Smooth muscle cell (in vitro differentiated cells): ENCODE measurements around the gene FOXP1. TPM values are rescaled to one million over a fixed set of nuclear protein-coding genes. Genes with fewer than 3 reads are reported as not detected.
A peak's percentile ranks its signal among the peaks of the same experiment; 100 is the strongest.

ENCODE experiments used
- DNase-seq: peaks from one replicate; lab custom pipeline; 2025; ENCODE audit not compliant: unreplicated experiment; lab: John Stamatoyannopoulos, UW
- H2AFZ ChIP-seq: fragments of 200-600 bp; sonication (generic); 2 replicates; pipeline ENCODE4 v1.6.0; 2016; ENCODE audit warnings: antibody characterized with exemption, low read depth, mild to moderate bottlenecking
- H3F3A ChIP-seq: fragments of 200-600 bp; sonication (generic); 2 replicates; pipeline ENCODE4 v1.6.0; 2017; ENCODE audit warnings: antibody characterized with exemption, low read depth
- H3K27ac ChIP-seq: fragments of 200-600 bp; sonication (generic); 2 replicates; pipeline ENCODE4 v1.5.1; 2016; ENCODE audit warnings: low read depth, mild to moderate bottlenecking
- H3K27me3 ChIP-seq: fragments of 200-600 bp; sonication (generic); 2 replicates; pipeline ENCODE4 v1.6.1; 2016; ENCODE audit warnings: low read depth, mild to moderate bottlenecking
- H3K36me3 ChIP-seq: fragments of 200-600 bp; sonication (generic); 2 replicates; pipeline ENCODE4 v1.5.1; 2016; ENCODE audit warnings: low read depth
- H3K4me1 ChIP-seq: fragments of 200-600 bp; sonication (generic); 2 replicates; pipeline ENCODE4 v1.5.1; 2016; ENCODE audit warnings: low read depth
- H3K4me2 ChIP-seq: fragments of 200-600 bp; sonication (generic); 2 replicates; pipeline ENCODE4 v1.6.0; 2016; ENCODE audit warnings: mild to moderate bottlenecking
- H3K4me3 ChIP-seq: fragments of 200-600 bp; sonication (generic); 2 replicates; pipeline ENCODE4 v1.5.1; 2016; ENCODE audit warnings: mild to moderate bottlenecking
- H3K79me2 ChIP-seq: fragments of 200-600 bp; sonication (generic); 2 replicates; pipeline ENCODE4 v1.6.0; 2016; ENCODE audit warnings: low read depth, mild to moderate bottlenecking
- H3K9ac ChIP-seq: fragments of 200-600 bp; sonication (generic); 2 replicates; pipeline ENCODE4 v1.6.0; 2016; ENCODE audit warnings: low read depth
- H3K9me3 ChIP-seq: fragments of 200-600 bp; sonication (generic); replicated peaks from 2 replicates; pipeline ENCODE4 v1.5.1; 2016; ENCODE audit warnings: low read depth
- H4K20me1 ChIP-seq: fragments of 200-600 bp; sonication (generic); 2 replicates; pipeline ENCODE4 v1.6.0; 2016; ENCODE audit warnings: low read depth
- WGBS: methylation state at CpG from one replicate; pipeline ENCODE4 v1.1.7; 2016; ENCODE audit warnings: low lambda C conversion rate; 5-methylcytosine and 5-hydroxymethylcytosine counted together
- polyA plus RNA-seq: library from polyadenylated mRNA; unstranded; fragments of >200 nt; fragmentation: Nextera tagmentation; extraction: Ambion mirVana; gene quantifications from 2 replicates; pipeline ENCODE4 v1.2.1, GENCODE V29; 2016
- total RNA-seq: library from RNA; depleted of rRNA; stranded (reverse); fragments of >200 nt; gene quantifications from 2 replicates; pipeline ENCODE4 v1.2.3, GENCODE V29; 2014
- TF ChIP-seq, protein P1 (sequence below): fragments of 200-600 bp; sonication (generic); IDR thresholded peaks from 2 replicates; pipeline ENCODE4 v1.5.1; 2017; ENCODE audit warnings: borderline replicate concordance, mild to moderate bottlenecking, antibody characterized with exemption; ENCODE audit not compliant: insufficient read depth, poor library complexity, severe bottlenecking

The FOXP1 gene
- total and polyA plus RNA-seq, 2 experiments from 2014 or later: 40.9 to 68.0 TPM

DNA sequence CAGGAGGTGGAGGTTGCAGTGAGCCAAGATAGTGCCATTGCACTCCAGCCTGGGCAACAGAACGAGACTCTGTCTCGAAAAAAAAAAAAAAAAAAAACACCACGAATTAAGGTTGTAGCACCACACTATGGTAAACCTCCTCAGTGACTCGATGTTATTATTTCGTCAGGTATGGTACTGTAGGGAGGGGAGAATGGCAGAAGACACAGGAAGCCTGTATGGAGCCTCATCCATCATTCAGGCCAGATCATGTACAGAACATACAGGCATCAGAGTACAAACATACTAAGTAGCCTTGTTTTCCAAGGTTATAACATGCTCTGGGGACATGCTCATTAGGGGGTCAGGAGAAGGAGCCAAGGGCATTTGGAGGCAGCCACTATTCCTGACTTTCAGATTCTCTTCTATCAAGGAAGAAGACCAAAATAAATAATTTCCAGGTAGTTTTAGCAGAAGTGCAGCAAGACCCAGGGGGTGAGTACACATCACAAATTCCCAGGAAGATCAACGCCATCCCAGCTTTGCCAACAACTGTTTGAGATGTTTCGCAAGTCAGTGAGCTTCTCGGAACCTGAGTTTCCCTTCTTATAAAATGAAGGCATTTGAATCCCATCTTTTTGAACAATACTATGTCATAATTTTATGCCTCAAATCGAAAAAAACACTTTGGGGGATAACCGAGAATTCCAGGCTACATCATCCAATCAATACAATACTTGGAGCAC is 79.8 kb downstream of the FOXP1 start:
- H3K4me1 ChIP-seq: peaks cover 5% of the 10 kb centered on the region
- H3F3A ChIP-seq: peaks cover 17% of the 10 kb centered on the region
- no peaks in the 10 kb centered on the region for H3K9me3 ChIP-seq
- H3K9ac ChIP-seq: peak overlapping the region; percentile 89
- TF ChIP-seq, protein P1, sequence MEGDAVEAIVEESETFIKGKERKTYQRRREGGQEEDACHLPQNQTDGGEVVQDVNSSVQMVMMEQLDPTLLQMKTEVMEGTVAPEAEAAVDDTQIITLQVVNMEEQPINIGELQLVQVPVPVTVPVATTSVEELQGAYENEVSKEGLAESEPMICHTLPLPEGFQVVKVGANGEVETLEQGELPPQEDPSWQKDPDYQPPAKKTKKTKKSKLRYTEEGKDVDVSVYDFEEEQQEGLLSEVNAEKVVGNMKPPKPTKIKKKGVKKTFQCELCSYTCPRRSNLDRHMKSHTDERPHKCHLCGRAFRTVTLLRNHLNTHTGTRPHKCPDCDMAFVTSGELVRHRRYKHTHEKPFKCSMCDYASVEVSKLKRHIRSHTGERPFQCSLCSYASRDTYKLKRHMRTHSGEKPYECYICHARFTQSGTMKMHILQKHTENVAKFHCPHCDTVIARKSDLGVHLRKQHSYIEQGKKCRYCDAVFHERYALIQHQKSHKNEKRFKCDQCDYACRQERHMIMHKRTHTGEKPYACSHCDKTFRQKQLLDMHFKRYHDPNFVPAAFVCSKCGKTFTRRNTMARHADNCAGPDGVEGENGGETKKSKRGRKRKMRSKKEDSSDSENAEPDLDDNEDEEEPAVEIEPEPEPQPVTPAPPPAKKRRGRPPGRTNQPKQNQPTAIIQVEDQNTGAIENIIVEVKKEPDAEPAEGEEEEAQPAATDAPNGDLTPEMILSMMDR: no peak
- peak overlapping the region; percentile 71 for H3K4me2 ChIP-seq
- H2AFZ ChIP-seq: no peak overlapping the region
- H3K4me3 ChIP-seq: no peak overlapping the region
- no peaks in the 10 kb centered on the region for H3K36me3 ChIP-seq
- peaks cover 40% of the 10 kb centered on the region for H3K79me2 ChIP-seq
- no peaks in the 10 kb centered on the region for H3K27me3 ChIP-seq
- no peaks in the 10 kb centered on the region for H4K20me1 ChIP-seq
- H3K27ac ChIP-seq: peak overlapping the region; percentile 99
- WGBS: 71% methylated on average over 10 of the region's 10 CpGs
- no peak for DNase-seq

DNA sequence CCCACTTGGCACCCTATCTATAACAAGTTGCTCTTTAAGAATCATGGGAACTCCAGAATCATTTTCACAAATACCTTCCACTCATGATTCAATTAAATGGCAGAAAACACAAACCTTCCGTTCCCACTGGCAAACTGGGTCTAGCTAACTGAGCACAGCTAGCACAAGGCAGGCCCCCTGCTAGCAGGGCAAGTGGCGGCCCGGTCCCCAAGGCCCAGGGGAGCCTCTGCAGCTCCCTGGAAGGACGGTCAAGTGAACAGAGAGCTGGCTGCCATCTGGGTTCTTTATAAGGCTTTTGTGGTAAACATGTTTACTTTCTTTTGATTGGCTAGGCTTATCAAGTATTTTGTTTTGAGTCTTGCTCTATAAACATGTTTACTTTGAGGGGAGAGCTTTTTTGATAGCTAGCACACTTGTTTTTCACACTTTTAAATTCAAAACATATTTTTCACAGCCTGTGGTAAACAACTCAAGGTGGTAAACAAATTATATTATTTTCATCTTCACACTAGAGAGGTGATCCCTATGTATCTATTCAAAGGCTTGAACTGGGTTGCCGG is 81.4 kb downstream of the FOXP1 start:
- Histone ChIP-seq H3K9me3 (no peaks in the 10 kb centered on the region), H2AFZ (no peak overlapping the region), H3K36me3 (no peaks in the 10 kb centered on the region), H3K9ac (peak overlapping the region; percentile 89), H3K4me1 (peaks cover 20% of the 10 kb centered on the region), H3K4me2 (no peak overlapping the region), H3K27me3 (no peaks in the 10 kb centered on the region), H3F3A (peaks cover 23% of the 10 kb centered on the region), H4K20me1 (no peaks in the 10 kb centered on the region), H3K27ac (peak overlapping the region; percentile 99), H3K4me3 (no peak overlapping the region), H3K79me2 (peaks cover 38% of the 10 kb centered on the region)
- DNase-seq: no peak
- WGBS: 87% methylated on average over 5 of the region's 5 CpGs
- TF ChIP-seq, protein P1: no peak

DNA sequence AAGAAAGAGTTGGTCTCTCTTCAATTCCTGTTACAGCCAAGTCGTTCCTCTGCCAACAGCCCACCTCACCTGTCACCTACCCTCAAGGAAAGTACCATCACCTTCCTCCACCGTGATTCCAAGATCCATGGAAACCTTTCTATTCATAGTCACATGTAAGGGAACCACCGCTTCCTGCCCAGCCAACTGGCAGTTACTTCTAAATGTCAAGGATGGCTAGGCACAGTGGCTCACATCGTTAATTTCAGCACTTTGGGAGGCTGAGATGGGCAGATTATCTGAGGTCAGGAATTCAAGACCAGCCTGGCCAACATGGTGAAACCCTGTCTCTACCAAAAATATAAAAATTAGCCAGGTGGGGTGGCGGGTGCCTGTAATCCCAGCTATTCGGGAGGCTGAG is 82.8 kb downstream of the FOXP1 start:
- Histone ChIP-seq H3K27me3 (no peaks in the 10 kb centered on the region), H2AFZ (no peak overlapping the region), H3K9ac (no peak overlapping the region), H3K36me3 (no peaks in the 10 kb centered on the region), H3K4me1 (peaks cover 28% of the 10 kb centered on the region), H3K79me2 (peaks cover 29% of the 10 kb centered on the region), H3F3A (peaks cover 23% of the 10 kb centered on the region), H3K9me3 (no peaks in the 10 kb centered on the region), H3K4me2 (no peak overlapping the region), H3K27ac (no peak overlapping the region), H3K4me3 (no peak overlapping the region), H4K20me1 (no peaks in the 10 kb centered on the region)
- WGBS: 96% methylated on average over 6 of the region's 6 CpGs
- DNase-seq: no peak
- TF ChIP-seq, protein P1: no peak
